HL-60 (cell line): ENCODE results near the gene GAA.

ENCODE experiments used
- DNase-seq, 2 experiments: peaks; one replicate each; pipeline ENCODE4 v3.0.0-alpha.2; 2010 to 2020; ENCODE audit warnings: low read depth in 1 of 2, low spot score in 1 of 2
- H3K27ac ChIP-seq: fragments of 250-450 bp; sonication (Bioruptor Pico); replicated peaks from 2 replicates; pipeline ENCODE4 v1.5.1; 2020; ENCODE audit warnings: mild to moderate bottlenecking, moderate library complexity
- H3K27me3 ChIP-seq: fragments of 250-450 bp; sonication (Bioruptor Pico); 2 replicates; pipeline ENCODE4 v1.5.1; 2021; ENCODE audit warnings: mild to moderate bottlenecking, moderate library complexity; ENCODE audit not compliant: insufficient read depth, poor library complexity, severe bottlenecking
- H3K4me3 ChIP-seq: replicated peaks from 2 replicates; pipeline ENCODE4 v1.5.1; 2011; ENCODE audit warnings: mild to moderate bottlenecking, control low read depth, low read length; ENCODE audit not compliant: insufficient read depth
- CTCF ChIP-seq: IDR thresholded peaks from one replicate; pipeline ENCODE4 v1.5.1; 2011; ENCODE audit warnings: low read length, control low read depth, inconsistent platforms; ENCODE audit not compliant: insufficient read depth
- GABPA ChIP-seq: IDR thresholded peaks from 2 replicates; pipeline ENCODE4 v1.6.1; 2012; ENCODE audit warnings: low read depth
- POLR2AphosphoS5 ChIP-seq: IDR thresholded peaks from 2 replicates; pipeline ENCODE4 v1.6.1; 2012; ENCODE audit warnings: low read depth
- SPI1 ChIP-seq: IDR thresholded peaks from 2 replicates; pipeline ENCODE4 v1.6.1; 2012; ENCODE audit warnings: low read depth, mild to moderate bottlenecking, borderline replicate concordance
- TF ChIP-seq, protein P1 (sequence below): IDR thresholded peaks from 2 replicates; pipeline ENCODE4 v1.6.1; 2012; ENCODE audit warnings: low read depth; ENCODE audit not compliant: insufficient replicate concordance

The GAA gene

GRCh38 chr17:80119271-80119791, 17.9 kb downstream of the GAA start:
- DNase-seq = no peak
- TF ChIP-seq GABPA (no peak), CTCF (no peak), SPI1 (no peak), POLR2AphosphoS5 (no peak)
- TF ChIP-seq, protein P1, sequence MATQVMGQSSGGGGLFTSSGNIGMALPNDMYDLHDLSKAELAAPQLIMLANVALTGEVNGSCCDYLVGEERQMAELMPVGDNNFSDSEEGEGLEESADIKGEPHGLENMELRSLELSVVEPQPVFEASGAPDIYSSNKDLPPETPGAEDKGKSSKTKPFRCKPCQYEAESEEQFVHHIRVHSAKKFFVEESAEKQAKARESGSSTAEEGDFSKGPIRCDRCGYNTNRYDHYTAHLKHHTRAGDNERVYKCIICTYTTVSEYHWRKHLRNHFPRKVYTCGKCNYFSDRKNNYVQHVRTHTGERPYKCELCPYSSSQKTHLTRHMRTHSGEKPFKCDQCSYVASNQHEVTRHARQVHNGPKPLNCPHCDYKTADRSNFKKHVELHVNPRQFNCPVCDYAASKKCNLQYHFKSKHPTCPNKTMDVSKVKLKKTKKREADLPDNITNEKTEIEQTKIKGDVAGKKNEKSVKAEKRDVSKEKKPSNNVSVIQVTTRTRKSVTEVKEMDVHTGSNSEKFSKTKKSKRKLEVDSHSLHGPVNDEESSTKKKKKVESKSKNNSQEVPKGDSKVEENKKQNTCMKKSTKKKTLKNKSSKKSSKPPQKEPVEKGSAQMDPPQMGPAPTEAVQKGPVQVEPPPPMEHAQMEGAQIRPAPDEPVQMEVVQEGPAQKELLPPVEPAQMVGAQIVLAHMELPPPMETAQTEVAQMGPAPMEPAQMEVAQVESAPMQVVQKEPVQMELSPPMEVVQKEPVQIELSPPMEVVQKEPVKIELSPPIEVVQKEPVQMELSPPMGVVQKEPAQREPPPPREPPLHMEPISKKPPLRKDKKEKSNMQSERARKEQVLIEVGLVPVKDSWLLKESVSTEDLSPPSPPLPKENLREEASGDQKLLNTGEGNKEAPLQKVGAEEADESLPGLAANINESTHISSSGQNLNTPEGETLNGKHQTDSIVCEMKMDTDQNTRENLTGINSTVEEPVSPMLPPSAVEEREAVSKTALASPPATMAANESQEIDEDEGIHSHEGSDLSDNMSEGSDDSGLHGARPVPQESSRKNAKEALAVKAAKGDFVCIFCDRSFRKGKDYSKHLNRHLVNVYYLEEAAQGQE = no peak
- H3K4me3 ChIP-seq = no peak overlapping the region
- no peak overlapping the region for H3K27ac ChIP-seq
- H3K27me3 ChIP-seq = no peaks in the 10 kb centered on the region

DNA sequence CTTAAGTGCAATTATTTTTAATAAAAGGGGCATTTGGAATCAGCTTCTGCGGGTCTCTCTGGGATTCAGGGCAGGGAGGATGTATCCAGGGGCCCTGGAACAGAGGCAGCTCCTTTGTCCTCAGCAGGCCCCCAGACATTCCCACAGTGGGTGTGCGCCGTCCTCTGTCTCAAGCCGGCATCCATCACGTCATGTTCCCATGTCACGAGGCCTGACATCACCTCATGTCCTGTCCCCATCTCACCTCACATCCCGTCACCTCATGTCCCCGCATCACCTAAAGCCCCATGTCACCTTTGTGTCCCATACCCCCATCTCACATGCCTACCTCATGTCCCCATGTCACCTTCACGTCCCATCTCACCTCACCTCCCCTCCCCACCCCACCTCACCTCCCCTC, 18.5 kb downstream of the GAA start:
- no peak overlapping the region for H3K4me3 ChIP-seq
- H3K27me3 ChIP-seq = no peaks in the 10 kb centered on the region
- DNase-seq = no peak
- TF ChIP-seq GABPA (no peak), SPI1 (no peak)
- H3K27ac ChIP-seq = no peak overlapping the region

GRCh38 chr17:80122026-80122575, 20.7 kb downstream of the GAA start:
- Histone ChIP-seq H3K4me3 (no peak overlapping the region), H3K27ac (no peak overlapping the region), H3K27me3 (no peaks in the 10 kb centered on the region)
- TF ChIP-seq SPI1 = no peak
- TF ChIP-seq CTCF = no peak
- TF ChIP-seq, protein P1 = no peak
- TF ChIP-seq POLR2AphosphoS5 = no peak
- no peak for TF ChIP-seq GABPA
- no peak for DNase-seq

DNA sequence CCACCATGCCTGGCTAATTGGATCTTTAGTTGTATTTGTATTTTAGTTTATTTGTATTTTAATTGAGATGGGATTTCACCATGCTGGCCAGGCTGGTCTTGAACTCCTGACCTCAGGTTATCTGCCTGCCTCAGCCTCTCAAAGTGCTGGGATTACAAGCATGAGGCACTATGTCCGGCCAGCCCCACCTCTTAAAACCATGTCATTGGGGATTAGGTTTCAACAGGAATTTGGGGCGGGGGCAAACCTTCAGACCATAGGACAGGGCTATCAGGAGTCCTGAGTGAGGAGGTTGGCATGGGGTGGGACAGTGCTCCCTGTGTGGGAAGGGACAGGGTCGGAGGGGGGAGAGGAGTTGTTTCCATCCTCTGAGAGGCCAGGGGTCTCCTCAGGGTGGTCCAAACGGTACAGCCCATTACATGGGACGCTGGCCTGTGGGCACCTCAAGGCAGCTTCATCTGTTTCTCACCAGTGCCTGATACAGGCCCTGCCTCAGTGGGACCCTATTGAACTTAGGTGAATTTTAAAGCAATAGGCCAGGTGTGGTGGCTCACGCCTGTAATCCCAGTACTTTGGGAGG, 21.6 kb downstream of the GAA start:
- Histone ChIP-seq H3K27ac (no peak overlapping the region), H3K27me3 (peaks cover 3% of the 10 kb centered on the region), H3K4me3 (no peak overlapping the region)
- TF ChIP-seq POLR2AphosphoS5 (no peak), CTCF (no peak), GABPA (no peak), SPI1 (no peak)
- TF ChIP-seq, protein P1 = no peak
- DNase-seq = no peak
